ENCODE results near the gene ADPGK. TPM values are rescaled to one million over a fixed set of nuclear protein-coding genes. Genes with fewer than 3 reads are reported as not detected.

ADPGK gene
- total RNA-seq, 2 donors from 2014 or later = 74.6 to 102 TPM

GRCh38 chr15:72706266-72706665 is 77.3 kb downstream of the ADPGK start:
- Histone ChIP-seq H3K9me3 (no peaks in the 10 kb centered on the region), H3K4me1 (replicated peaks) (no peaks in the 10 kb centered on the region), H3K36me3 (no peaks in the 10 kb centered on the region), H3K27ac (no peak overlapping the region), H3K4me3 (no peak overlapping the region), H3K27me3 (replicated peaks; ENCODE audit: insufficient read depth) (no peaks in the 10 kb centered on the region)
- TF ChIP-seq POLR2AphosphoS5 (IDR thresholded peaks at IDR 0.05) (no peak), POLR2A (IDR thresholded peaks at IDR 0.05) (no peak)
- TF ChIP-seq, protein P1, sequence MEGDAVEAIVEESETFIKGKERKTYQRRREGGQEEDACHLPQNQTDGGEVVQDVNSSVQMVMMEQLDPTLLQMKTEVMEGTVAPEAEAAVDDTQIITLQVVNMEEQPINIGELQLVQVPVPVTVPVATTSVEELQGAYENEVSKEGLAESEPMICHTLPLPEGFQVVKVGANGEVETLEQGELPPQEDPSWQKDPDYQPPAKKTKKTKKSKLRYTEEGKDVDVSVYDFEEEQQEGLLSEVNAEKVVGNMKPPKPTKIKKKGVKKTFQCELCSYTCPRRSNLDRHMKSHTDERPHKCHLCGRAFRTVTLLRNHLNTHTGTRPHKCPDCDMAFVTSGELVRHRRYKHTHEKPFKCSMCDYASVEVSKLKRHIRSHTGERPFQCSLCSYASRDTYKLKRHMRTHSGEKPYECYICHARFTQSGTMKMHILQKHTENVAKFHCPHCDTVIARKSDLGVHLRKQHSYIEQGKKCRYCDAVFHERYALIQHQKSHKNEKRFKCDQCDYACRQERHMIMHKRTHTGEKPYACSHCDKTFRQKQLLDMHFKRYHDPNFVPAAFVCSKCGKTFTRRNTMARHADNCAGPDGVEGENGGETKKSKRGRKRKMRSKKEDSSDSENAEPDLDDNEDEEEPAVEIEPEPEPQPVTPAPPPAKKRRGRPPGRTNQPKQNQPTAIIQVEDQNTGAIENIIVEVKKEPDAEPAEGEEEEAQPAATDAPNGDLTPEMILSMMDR (IDR thresholded peaks at IDR 0.05) = no peak
- 94% methylated on average over 11 of the region's 11 CpGs for WGBS
- intact Hi-C loops (cut with DNase I) = no loop called here
- no peak for DNase-seq (ENCODE audit: low spot score)

Other genes starting within 250 kb of the ADPGK start
- not detected for gene GOLGA6B, start 129.1 kb downstream of the ADPGK start, total RNA-seq
- under 1 TPM in 1 of 2 donors, not detected in 1; 0.51 TPM for gene HIGD2B, start 97.6 kb downstream of the ADPGK start, total RNA-seq
- 10 to 100 TPM; 26.7 to 63.8 TPM for gene BBS4, start 97.6 kb downstream of the ADPGK start, total RNA-seq